WTC11 (cell line): ENCODE results near the gene SEPTIN8. TPM values are rescaled to one million over a fixed set of nuclear protein-coding genes. Genes with fewer than 3 reads are reported as not detected.
A peak's percentile ranks its signal among the peaks of the same experiment; 100 is the strongest.

Source experiments
- ATAC-seq: fragments of 200-7000 bp; cut with Tn5 transposase; 2 replicates; pipeline ENCODE4 v1.10.0; 2021; ENCODE audit warnings: mild to moderate bottlenecking, moderate library complexity
- CTCF ChIA-PET: fragments of 300-600 bp; sonication (Branson Sonifier 250); formaldehyde crosslinking; loops from one replicate; lab custom pipeline; 2021; ENCODE audit warnings: antibody characterized with exemption; lab: Charles Lee
- POLR2A ChIA-PET: fragments of 350-600 bp; sonication (Branson Sonifier 250); formaldehyde crosslinking; loops from one replicate; lab custom pipeline; 2021; ENCODE audit warnings: antibody characterized with exemption; lab: Charles Lee
- DNase-seq: peaks from one replicate; pipeline ENCODE4 v3.0.0; 2021; ENCODE audit warnings: low spot score
- H3K27ac Mint-ChIP-seq: 2 replicates; pipeline ENCODE4 v1.8.0; 2021; ENCODE audit warnings: mixed read lengths
- H3K27me3 Mint-ChIP-seq: 2 replicates; pipeline ENCODE4 v1.8.0; 2021; ENCODE audit warnings: low read depth, mild to moderate bottlenecking, moderate library complexity, mixed read lengths
- H3K36me3 Mint-ChIP-seq: 2 replicates; pipeline ENCODE4 v1.8.0; 2021; ENCODE audit warnings: mixed read lengths
- H3K4me1 Mint-ChIP-seq: 2 replicates; pipeline ENCODE4 v1.8.0; 2022; ENCODE audit warnings: mixed read lengths
- H3K4me3 Mint-ChIP-seq: 2 replicates; pipeline ENCODE4 v1.8.0; 2021; ENCODE audit warnings: mild to moderate bottlenecking, moderate library complexity, mixed read lengths
- H3K9me3 Mint-ChIP-seq: 2 replicates; pipeline ENCODE4 v1.8.0; 2021; ENCODE audit warnings: mixed read lengths
- ATF1 ChIP-seq: sonication (generic); formaldehyde crosslinking; IDR thresholded peaks from 2 replicates; pipeline ENCODE4 v1.8.1; 2023; ENCODE audit warnings: mild to moderate bottlenecking, moderate library complexity, missing genetic modification reagents
- CREM ChIP-seq: sonication (generic); formaldehyde crosslinking; IDR thresholded peaks from 2 replicates; pipeline ENCODE4 v1.8.1; 2022; ENCODE audit warnings: mild to moderate bottlenecking, missing genetic modification reagents, moderate library complexity
- ETV6 ChIP-seq: sonication (generic); formaldehyde crosslinking; IDR thresholded peaks from 2 replicates; pipeline ENCODE4 v1.8.1; 2022; ENCODE audit warnings: mild to moderate bottlenecking, missing genetic modification reagents
- JUN ChIP-seq: sonication (generic); formaldehyde crosslinking; IDR thresholded peaks from 2 replicates; pipeline ENCODE4 v1.8.0; 2023; ENCODE audit warnings: mild to moderate bottlenecking, missing genetic modification reagents
- NFYB ChIP-seq: sonication (generic); formaldehyde crosslinking; conservative IDR thresholded peaks from 2 replicates; pipeline ENCODE4 v1.8.0; 2022; ENCODE audit warnings: low read depth, missing genetic modification reagents
- RORB ChIP-seq: fragments of 250-450 bp; sonication (Bioruptor Pico); IDR thresholded peaks from 2 replicates; pipeline ENCODE4 v1.9.0; 2021; ENCODE audit warnings: mild to moderate bottlenecking
- SMAD3 ChIP-seq: sonication (generic); formaldehyde crosslinking; IDR thresholded peaks from 2 replicates; pipeline ENCODE4 v1.8.0; 2022; ENCODE audit warnings: missing genetic modification reagents, mild to moderate bottlenecking, borderline replicate concordance
- ZBTB21 ChIP-seq: sonication (generic); formaldehyde crosslinking; IDR thresholded peaks from 2 replicates; pipeline ENCODE4 v1.8.1; 2023; ENCODE audit warnings: mild to moderate bottlenecking, missing genetic modification reagents, borderline replicate concordance
- ZNF671 ChIP-seq: fragments of 250-450 bp; sonication (Bioruptor Pico); IDR thresholded peaks from 2 replicates; pipeline ENCODE4 v1.8.0; 2021; ENCODE audit warnings: mild to moderate bottlenecking
- total RNA-seq: library from RNA; stranded (reverse); gene quantifications from 3 replicates; pipeline ENCODE4 v1.2.3, GENCODE V29; 2021
- TF ChIP-seq, protein P1 (sequence below): sonication (generic); formaldehyde crosslinking; IDR thresholded peaks from 2 replicates; pipeline ENCODE4 v1.8.1; 2023; ENCODE audit warnings: mild to moderate bottlenecking, missing genetic modification reagents, borderline replicate concordance
- TF ChIP-seq, protein P2 (sequence below): fragments of 250-450 bp; sonication (Bioruptor Pico); IDR thresholded peaks from 2 replicates; pipeline ENCODE4 v1.9.0; 2021; ENCODE audit warnings: mild to moderate bottlenecking
- TF ChIP-seq, protein P3 (sequence below): sonication (generic); formaldehyde crosslinking; IDR thresholded peaks from 2 replicates; pipeline ENCODE4 v1.8.1; 2022; ENCODE audit warnings: missing genetic modification reagents, borderline replicate concordance
- TF ChIP-seq, protein P4 (sequence below): sonication (generic); formaldehyde crosslinking; IDR thresholded peaks from 2 replicates; pipeline ENCODE4 v1.8.0; 2022; ENCODE audit warnings: mild to moderate bottlenecking, missing genetic modification reagents
- TF ChIP-seq, protein P5 (sequence below): sonication (generic); formaldehyde crosslinking; conservative IDR thresholded peaks from 2 replicates; pipeline ENCODE4 v1.8.1; 2022; ENCODE audit warnings: mild to moderate bottlenecking, missing genetic modification reagents
- TF ChIP-seq, protein P6 (sequence below): fragments of 250-450 bp; sonication (Bioruptor Pico); IDR thresholded peaks from 2 replicates; pipeline ENCODE4 v1.8.0; 2021; ENCODE audit warnings: mild to moderate bottlenecking
- TF ChIP-seq, protein P7 (sequence below): sonication (generic); formaldehyde crosslinking; IDR thresholded peaks from 2 replicates; pipeline ENCODE4 v1.8.0; 2023; ENCODE audit warnings: missing genetic modification reagents
- TF ChIP-seq, protein P8 (sequence below): sonication (generic); formaldehyde crosslinking; IDR thresholded peaks from 2 replicates; pipeline ENCODE4 v1.8.1; 2022; ENCODE audit warnings: mild to moderate bottlenecking, moderate library complexity, missing genetic modification reagents
- TF ChIP-seq, protein P9 (sequence below): sonication (generic); formaldehyde crosslinking; IDR thresholded peaks from 2 replicates; pipeline ENCODE4 v1.8.1; 2023; ENCODE audit warnings: mild to moderate bottlenecking, missing genetic modification reagents

Gene SEPTIN8
- total RNA-seq, 1 experiment from 2014 or later = 35.8 TPM

DNA sequence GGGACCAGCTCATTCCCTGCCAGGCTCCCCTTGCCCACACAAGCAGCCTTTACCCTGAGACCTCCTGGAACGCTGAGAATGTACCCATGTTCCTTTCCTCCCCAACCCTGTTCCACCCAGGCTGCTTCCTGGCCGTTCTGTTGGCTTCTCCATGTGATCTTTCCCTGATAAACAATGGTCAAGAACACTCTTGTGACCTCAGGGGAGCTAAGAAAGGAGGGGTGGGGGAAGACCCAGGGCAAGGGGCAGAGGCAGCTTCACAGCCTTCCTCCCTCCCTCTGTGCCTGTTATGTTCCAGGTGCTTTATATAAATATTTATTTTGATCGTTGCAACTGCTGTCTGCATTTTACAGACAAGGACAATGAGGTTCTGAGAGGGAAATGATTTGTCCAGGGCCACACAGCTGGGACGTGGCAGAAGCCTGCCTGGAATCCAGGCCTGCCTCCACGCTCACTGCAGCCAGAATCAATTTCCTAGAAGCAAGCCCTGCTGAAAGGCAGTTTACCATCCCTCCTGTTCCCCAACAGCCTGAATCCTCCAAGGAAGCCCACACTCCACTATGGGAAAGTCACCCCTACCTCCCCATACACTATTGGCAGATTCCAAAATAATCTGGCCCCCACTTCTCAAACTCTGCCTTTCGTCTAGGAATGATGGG is 49.5 kb upstream of the SEPTIN8 start:
- DNase-seq (no peak), ATAC-seq (no peak)
- TF ChIP-seq ETV6 (no peak), SMAD3 (CRISPR knock-in tag) (no peak)
- TF ChIP-seq, protein P1, sequence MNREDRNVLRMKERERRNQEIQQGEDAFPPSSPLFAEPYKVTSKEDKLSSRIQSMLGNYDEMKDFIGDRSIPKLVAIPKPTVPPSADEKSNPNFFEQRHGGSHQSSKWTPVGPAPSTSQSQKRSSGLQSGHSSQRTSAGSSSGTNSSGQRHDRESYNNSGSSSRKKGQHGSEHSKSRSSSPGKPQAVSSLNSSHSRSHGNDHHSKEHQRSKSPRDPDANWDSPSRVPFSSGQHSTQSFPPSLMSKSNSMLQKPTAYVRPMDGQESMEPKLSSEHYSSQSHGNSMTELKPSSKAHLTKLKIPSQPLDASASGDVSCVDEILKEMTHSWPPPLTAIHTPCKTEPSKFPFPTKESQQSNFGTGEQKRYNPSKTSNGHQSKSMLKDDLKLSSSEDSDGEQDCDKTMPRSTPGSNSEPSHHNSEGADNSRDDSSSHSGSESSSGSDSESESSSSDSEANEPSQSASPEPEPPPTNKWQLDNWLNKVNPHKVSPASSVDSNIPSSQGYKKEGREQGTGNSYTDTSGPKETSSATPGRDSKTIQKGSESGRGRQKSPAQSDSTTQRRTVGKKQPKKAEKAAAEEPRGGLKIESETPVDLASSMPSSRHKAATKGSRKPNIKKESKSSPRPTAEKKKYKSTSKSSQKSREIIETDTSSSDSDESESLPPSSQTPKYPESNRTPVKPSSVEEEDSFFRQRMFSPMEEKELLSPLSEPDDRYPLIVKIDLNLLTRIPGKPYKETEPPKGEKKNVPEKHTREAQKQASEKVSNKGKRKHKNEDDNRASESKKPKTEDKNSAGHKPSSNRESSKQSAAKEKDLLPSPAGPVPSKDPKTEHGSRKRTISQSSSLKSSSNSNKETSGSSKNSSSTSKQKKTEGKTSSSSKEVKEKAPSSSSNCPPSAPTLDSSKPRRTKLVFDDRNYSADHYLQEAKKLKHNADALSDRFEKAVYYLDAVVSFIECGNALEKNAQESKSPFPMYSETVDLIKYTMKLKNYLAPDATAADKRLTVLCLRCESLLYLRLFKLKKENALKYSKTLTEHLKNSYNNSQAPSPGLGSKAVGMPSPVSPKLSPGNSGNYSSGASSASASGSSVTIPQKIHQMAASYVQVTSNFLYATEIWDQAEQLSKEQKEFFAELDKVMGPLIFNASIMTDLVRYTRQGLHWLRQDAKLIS (CRISPR knock-in tag) = no peak
- TF ChIP-seq, protein P2, sequence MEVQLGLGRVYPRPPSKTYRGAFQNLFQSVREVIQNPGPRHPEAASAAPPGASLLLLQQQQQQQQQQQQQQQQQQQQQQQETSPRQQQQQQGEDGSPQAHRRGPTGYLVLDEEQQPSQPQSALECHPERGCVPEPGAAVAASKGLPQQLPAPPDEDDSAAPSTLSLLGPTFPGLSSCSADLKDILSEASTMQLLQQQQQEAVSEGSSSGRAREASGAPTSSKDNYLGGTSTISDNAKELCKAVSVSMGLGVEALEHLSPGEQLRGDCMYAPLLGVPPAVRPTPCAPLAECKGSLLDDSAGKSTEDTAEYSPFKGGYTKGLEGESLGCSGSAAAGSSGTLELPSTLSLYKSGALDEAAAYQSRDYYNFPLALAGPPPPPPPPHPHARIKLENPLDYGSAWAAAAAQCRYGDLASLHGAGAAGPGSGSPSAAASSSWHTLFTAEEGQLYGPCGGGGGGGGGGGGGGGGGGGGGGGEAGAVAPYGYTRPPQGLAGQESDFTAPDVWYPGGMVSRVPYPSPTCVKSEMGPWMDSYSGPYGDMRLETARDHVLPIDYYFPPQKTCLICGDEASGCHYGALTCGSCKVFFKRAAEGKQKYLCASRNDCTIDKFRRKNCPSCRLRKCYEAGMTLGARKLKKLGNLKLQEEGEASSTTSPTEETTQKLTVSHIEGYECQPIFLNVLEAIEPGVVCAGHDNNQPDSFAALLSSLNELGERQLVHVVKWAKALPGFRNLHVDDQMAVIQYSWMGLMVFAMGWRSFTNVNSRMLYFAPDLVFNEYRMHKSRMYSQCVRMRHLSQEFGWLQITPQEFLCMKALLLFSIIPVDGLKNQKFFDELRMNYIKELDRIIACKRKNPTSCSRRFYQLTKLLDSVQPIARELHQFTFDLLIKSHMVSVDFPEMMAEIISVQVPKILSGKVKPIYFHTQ = no peak
- ChIA-PET CTCF (interaction anchor here (0.7 to 3.7 kb wide), 12 partner anchors 9 to 300 kb away, joined by 3 to 26 read pairs (median 4); partner anchors contain the start of genes CCNI2, GDF9, SOWAHA and UQCRQ), POLR2A (interaction anchor here (0.6 to 1.6 kb wide), 4 partner anchors 14 to 57 kb away, joined by 3 to 13 read pairs (median 3); partner anchors contain the start of genes GDF9, SOWAHA and UQCRQ)
- no peaks in the 10 kb centered on the region for H3K9me3 Mint-ChIP-seq
- peaks cover 18% of the 10 kb centered on the region for H3K4me1 Mint-ChIP-seq
- no peaks in the 10 kb centered on the region for H3K36me3 Mint-ChIP-seq
- H3K27ac Mint-ChIP-seq = no peak overlapping the region
- H3K27me3 Mint-ChIP-seq = peaks cover 74% of the 10 kb centered on the region
- H3K4me3 Mint-ChIP-seq = peak overlapping the region; percentile 52

DNA sequence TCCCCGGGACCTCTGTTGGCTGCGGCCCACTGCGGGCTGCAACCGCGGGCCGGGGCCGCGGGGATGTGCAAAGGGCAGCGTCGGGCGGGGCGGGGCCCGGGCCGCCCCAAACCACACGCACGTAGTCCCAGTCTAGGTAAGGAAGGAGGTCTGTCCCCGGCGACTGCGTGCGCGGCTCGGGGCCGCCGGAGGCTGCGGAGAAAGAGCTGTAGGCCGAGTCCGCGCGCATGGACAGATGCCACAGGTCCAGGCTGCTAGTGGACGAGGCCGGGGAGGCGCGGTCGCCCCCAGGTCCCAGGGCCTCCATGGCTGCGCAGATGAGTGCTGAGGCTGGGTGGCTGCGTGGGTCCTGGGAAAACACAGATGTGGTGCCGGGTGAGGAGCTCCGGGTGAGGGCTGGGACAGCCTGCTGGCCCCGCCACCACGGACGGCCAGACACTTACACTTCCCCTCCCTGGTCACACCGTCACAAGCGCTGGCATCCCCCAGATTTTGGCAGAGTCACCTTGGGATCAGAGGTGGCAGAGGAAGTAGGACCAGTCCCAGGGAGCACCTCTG is 48.9 kb upstream of the SEPTIN8 start:
- DNase-seq (peak; percentile 49), ATAC-seq (peak; percentile 6)
- Mint-ChIP-seq H3K9me3 (no peaks in the 10 kb centered on the region), H3K4me1 (peaks cover 12% of the 10 kb centered on the region), H3K27ac (no peak overlapping the region), H3K4me3 (peak overlapping the region; percentile 52), H3K36me3 (no peaks in the 10 kb centered on the region), H3K27me3 (peaks cover 70% of the 10 kb centered on the region)
- POLR2A ChIA-PET = interaction anchor here (0.6 to 1.6 kb wide), 4 partner anchors 13 to 58 kb away, joined by 3 to 13 read pairs (median 3); partner anchors contain the start of genes GDF9, SOWAHA and UQCRQ
- TF ChIP-seq ZBTB21 (CRISPR knock-in tag) = no peak
- TF ChIP-seq ATF1 (CRISPR knock-in tag) = peak; percentile 60; the same call in 1 of the 2 replicates
- TF ChIP-seq RORB = no peak
- TF ChIP-seq, protein P3, sequence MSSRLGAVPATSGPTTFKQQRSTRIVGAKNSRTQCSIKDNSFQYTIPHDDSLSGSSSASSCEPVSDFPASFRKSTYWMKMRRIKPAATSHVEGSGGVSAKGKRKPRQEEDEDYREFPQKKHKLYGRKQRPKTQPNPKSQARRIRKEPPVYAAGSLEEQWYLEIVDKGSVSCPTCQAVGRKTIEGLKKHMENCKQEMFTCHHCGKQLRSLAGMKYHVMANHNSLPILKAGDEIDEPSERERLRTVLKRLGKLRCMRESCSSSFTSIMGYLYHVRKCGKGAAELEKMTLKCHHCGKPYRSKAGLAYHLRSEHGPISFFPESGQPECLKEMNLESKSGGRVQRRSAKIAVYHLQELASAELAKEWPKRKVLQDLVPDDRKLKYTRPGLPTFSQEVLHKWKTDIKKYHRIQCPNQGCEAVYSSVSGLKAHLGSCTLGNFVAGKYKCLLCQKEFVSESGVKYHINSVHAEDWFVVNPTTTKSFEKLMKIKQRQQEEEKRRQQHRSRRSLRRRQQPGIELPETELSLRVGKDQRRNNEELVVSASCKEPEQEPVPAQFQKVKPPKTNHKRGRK (CRISPR knock-in tag) = no peak
- no peak for TF ChIP-seq ETV6
- TF ChIP-seq ZNF671 (CRISPR knock-in tag) = no peak
- TF ChIP-seq, protein P4, sequence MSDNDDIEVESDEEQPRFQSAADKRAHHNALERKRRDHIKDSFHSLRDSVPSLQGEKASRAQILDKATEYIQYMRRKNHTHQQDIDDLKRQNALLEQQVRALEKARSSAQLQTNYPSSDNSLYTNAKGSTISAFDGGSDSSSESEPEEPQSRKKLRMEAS (CRISPR knock-in tag) = 0 out of 2 replicates have a peak, but pooled peaks have one; percentile 45
- TF ChIP-seq, protein P5, sequence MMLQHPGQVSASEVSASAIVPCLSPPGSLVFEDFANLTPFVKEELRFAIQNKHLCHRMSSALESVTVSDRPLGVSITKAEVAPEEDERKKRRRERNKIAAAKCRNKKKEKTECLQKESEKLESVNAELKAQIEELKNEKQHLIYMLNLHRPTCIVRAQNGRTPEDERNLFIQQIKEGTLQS = no peak
- TF ChIP-seq JUN (CRISPR knock-in tag) = no peak
- TF ChIP-seq, protein P6, sequence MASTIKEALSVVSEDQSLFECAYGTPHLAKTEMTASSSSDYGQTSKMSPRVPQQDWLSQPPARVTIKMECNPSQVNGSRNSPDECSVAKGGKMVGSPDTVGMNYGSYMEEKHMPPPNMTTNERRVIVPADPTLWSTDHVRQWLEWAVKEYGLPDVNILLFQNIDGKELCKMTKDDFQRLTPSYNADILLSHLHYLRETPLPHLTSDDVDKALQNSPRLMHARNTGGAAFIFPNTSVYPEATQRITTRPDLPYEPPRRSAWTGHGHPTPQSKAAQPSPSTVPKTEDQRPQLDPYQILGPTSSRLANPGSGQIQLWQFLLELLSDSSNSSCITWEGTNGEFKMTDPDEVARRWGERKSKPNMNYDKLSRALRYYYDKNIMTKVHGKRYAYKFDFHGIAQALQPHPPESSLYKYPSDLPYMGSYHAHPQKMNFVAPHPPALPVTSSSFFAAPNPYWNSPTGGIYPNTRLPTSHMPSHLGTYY (CRISPR knock-in tag) = no peak
- TF ChIP-seq NFYB = no peak
- no peak for TF ChIP-seq CREM (CRISPR knock-in tag)
- TF ChIP-seq, protein P7, sequence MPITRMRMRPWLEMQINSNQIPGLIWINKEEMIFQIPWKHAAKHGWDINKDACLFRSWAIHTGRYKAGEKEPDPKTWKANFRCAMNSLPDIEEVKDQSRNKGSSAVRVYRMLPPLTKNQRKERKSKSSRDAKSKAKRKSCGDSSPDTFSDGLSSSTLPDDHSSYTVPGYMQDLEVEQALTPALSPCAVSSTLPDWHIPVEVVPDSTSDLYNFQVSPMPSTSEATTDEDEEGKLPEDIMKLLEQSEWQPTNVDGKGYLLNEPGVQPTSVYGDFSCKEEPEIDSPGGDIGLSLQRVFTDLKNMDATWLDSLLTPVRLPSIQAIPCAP (CRISPR knock-in tag) = no peak
- TF ChIP-seq, protein P8, sequence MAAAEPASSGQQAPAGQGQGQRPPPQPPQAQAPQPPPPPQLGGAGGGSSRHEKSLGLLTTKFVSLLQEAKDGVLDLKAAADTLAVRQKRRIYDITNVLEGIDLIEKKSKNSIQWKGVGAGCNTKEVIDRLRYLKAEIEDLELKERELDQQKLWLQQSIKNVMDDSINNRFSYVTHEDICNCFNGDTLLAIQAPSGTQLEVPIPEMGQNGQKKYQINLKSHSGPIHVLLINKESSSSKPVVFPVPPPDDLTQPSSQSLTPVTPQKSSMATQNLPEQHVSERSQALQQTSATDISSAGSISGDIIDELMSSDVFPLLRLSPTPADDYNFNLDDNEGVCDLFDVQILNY (CRISPR knock-in tag) = no peak
- TF ChIP-seq, protein P9, sequence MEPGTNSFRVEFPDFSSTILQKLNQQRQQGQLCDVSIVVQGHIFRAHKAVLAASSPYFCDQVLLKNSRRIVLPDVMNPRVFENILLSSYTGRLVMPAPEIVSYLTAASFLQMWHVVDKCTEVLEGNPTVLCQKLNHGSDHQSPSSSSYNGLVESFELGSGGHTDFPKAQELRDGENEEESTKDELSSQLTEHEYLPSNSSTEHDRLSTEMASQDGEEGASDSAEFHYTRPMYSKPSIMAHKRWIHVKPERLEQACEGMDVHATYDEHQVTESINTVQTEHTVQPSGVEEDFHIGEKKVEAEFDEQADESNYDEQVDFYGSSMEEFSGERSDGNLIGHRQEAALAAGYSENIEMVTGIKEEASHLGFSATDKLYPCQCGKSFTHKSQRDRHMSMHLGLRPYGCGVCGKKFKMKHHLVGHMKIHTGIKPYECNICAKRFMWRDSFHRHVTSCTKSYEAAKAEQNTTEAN (CRISPR knock-in tag) = no peak
- CTCF ChIA-PET = interaction anchor here (0.6 to 3.7 kb wide), 15 partner anchors 9 to 148 kb away, joined by 3 to 26 read pairs (median 4); partner anchors contain the start of genes CCNI2, GDF9, KIF3A and SOWAHA
